Mucosa of descending colon (tissue), 3 donors: ENCODE measurements around the gene WDR7. TPM values are rescaled to one million over a fixed set of nuclear protein-coding genes. Genes with fewer than 3 reads are reported as not detected.

Source experiments
- ATAC-seq: fragments of 200-7000 bp; cut with Tn5 transposase; one replicate; pipeline ENCODE4 v1.9.1; 2020; ENCODE audit warnings: mild to moderate bottlenecking, moderate library complexity
- DNase-seq, 3 donors: peaks; one replicate each; pipeline ENCODE4 v3.0.0-alpha.2; 2020
- H3K36me3 ChIP-seq: fragments of 200-600 bp; one replicate; pipeline ENCODE4 v1.8.0; 2021; ENCODE audit warnings: low read depth, mild to moderate bottlenecking
- H3K4me1 ChIP-seq: fragments of 200-600 bp; one replicate; pipeline ENCODE4 v1.8.0; 2021; ENCODE audit warnings: low read depth, mild to moderate bottlenecking
- H3K4me3 ChIP-seq: fragments of 200-600 bp; one replicate; pipeline ENCODE4 v1.8.0; 2021; ENCODE audit warnings: mild to moderate bottlenecking
- H3K9me3 ChIP-seq: fragments of 200-600 bp; one replicate; pipeline ENCODE4 v1.8.0; 2021; ENCODE audit warnings: mild to moderate bottlenecking
- CTCF ChIP-seq: fragments of 200-600 bp; IDR thresholded peaks from one replicate; pipeline ENCODE4 v1.8.0; 2022; ENCODE audit warnings: antibody characterized with exemption, mild to moderate bottlenecking
- intact Hi-C, 2 donors: fragments of 100-400 bp; cut with DNase I in 1 of 2; cut with micrococcal nuclease in 1 of 2; formaldehyde crosslinking; loops; one replicate each; pipeline versions ENCODE4 v1.11.0 to v1.11.1; 2022; cut with DNase I, micrococcal nuclease
- total RNA-seq, 3 donors: library from RNA; stranded (reverse); fragmentation: NEBNext Ultra II Directional in 2 of 3; extraction: Animal tissue kit (Norgen Biotek cat#: 25700) in 2 of 3; gene quantifications; one replicate each; pipeline versions ENCODE4 v1.2.1 to v1.2.4, GENCODE V29; 2021 to 2023
- donor health status: DM: no; HTN: no; CAD: no; lungs with moderate emphysema.
- donor health status: DM: no; HTN: no; CAD: no.
- donor health status: DM: no; HTN: yes; CAD: no.

Gene WDR7
- total RNA-seq, 3 donors from 2014 or later, result 28.4 to 38.8 (median 29.3) TPM

GRCh38 chr18:56899660-56900059 lies 248.5 kb downstream of the WDR7 start:
- Histone ChIP-seq H3K9me3 (no peaks in the 10 kb centered on the region), H3K4me3 (no peak overlapping the region), H3K36me3 (no peaks in the 10 kb centered on the region), H3K4me1 (peaks cover 6% of the 10 kb centered on the region)
- intact Hi-C loops, result no loop called here
- no peak for TF ChIP-seq CTCF
- DNase-seq (no peak), ATAC-seq (no peak)

GRCh38 chr18:56900195-56901094 lies 249.3 kb downstream of the WDR7 start:
- Histone ChIP-seq H3K36me3 (no peaks in the 10 kb centered on the region), H3K4me3 (no peak overlapping the region), H3K4me1 (peaks cover 6% of the 10 kb centered on the region), H3K9me3 (no peaks in the 10 kb centered on the region)
- DNase-seq (no peak), ATAC-seq (peak; percentile 12)
- intact Hi-C loops, result no loop called here
- TF ChIP-seq CTCF, result no peak

GRCh38 chr18:56901919-56902318 lies 250.8 kb downstream of the WDR7 start:
- intact Hi-C loops, result no loop called here
- Histone ChIP-seq H3K4me3 (no peak overlapping the region), H3K9me3 (no peaks in the 10 kb centered on the region), H3K4me1 (peaks cover 6% of the 10 kb centered on the region), H3K36me3 (no peaks in the 10 kb centered on the region)
- DNase-seq (no peak), ATAC-seq (no peak)
- no peak for TF ChIP-seq CTCF

- TF ChIP-seq CTCF, result no peak
- peaks cover 6% of the 10 kb centered on the region for H3K4me1 ChIP-seq
- H3K36me3 ChIP-seq, result no peaks in the 10 kb centered on the region
- DNase-seq (no peak), ATAC-seq (peak; percentile 98)
- no peaks in the 10 kb centered on the region for H3K9me3 ChIP-seq
- H3K4me3 ChIP-seq, result no peak overlapping the region
- intact Hi-C loops, result no loop called here
Measured at GRCh38 chr18:56902653-56903052, 251.5 kb downstream of the WDR7 start.

GRCh38 chr18:56903686-56904085 lies 252.5 kb downstream of the WDR7 start:
- ATAC-seq, result no peak
- Histone ChIP-seq H3K4me3 (no peak overlapping the region), H3K9me3 (no peaks in the 10 kb centered on the region), H3K36me3 (no peaks in the 10 kb centered on the region), H3K4me1 (peaks cover 6% of the 10 kb centered on the region)
- no peak for TF ChIP-seq CTCF
- no peak for DNase-seq
- intact Hi-C loops, result no loop called here
